Measurements from ENCODE around the gene MYO9A.

The MYO9A gene, protein sequence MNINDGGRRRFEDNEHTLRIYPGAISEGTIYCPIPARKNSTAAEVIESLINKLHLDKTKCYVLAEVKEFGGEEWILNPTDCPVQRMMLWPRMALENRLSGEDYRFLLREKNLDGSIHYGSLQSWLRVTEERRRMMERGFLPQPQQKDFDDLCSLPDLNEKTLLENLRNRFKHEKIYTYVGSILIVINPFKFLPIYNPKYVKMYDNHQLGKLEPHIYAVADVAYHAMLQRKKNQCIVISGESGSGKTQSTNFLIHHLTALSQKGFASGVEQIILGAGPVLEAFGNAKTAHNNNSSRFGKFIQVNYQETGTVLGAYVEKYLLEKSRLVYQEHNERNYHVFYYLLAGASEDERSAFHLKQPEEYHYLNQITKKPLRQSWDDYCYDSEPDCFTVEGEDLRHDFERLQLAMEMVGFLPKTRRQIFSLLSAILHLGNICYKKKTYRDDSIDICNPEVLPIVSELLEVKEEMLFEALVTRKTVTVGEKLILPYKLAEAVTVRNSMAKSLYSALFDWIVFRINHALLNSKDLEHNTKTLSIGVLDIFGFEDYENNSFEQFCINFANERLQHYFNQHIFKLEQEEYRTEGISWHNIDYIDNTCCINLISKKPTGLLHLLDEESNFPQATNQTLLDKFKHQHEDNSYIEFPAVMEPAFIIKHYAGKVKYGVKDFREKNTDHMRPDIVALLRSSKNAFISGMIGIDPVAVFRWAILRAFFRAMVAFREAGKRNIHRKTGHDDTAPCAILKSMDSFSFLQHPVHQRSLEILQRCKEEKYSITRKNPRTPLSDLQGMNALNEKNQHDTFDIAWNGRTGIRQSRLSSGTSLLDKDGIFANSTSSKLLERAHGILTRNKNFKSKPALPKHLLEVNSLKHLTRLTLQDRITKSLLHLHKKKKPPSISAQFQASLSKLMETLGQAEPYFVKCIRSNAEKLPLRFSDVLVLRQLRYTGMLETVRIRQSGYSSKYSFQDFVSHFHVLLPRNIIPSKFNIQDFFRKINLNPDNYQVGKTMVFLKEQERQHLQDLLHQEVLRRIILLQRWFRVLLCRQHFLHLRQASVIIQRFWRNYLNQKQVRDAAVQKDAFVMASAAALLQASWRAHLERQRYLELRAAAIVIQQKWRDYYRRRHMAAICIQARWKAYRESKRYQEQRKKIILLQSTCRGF (N-terminal part only)

DNA sequence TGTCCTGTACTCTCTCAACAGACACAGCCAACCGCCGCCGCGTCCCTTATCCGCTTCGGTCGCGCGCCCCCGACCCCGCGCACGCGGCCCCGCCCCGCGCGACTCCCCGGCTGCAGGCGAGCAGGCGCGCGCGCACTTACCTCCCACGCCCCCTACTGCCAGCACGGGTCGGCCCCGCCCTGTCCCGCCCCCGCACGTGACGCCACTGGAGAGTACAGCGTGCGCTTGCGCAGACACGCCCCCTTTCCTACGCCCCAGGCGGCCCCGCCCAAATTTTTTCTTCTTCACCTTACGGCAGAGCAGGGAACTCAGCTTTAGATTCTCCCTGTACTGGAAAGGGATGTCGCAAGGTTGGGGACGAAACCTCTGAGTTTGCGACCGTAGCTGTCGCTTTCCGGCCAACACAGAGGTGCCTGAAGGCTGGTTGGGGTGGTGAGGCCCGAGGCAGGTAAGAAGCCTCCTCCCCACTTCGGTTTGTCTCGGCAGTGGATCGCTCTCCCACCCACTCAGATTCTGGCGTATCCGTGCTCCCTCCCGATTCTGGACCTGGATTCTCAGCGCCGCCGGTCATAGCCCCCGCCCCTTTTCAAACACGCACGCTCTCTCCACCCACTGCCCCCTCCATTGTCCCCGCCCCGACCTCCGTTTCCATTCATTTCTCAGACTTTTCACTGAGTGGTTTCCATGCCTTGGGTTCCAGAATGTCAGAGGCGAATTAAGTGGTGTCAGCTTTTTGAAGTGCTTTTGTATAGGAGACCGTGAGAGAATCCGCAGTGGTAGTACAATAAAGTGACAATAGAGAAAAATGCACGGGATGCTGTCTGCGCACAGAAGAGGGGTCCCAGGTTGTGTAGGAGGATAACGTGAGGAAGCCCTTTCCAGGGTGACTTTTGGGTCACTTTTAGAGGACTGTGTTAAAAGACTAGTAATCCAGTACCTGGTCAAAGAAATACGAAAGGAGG is at the start of gene MYO9A, which contains the start of gene SENP8:
TSS of gene MYO9A (minus strand) at position 134 of the 962 bp plus-strand sequence. CDS start 71,587 bp downstream, outside the sequence.
TSS of gene SENP8 (plus strand) at position 387 of the 962 bp plus-strand sequence. CDS start 21,221 bp downstream, outside the sequence.
- DNase-seq (ENCODE audit: low read depth) = peak; percentile 99

DNA sequence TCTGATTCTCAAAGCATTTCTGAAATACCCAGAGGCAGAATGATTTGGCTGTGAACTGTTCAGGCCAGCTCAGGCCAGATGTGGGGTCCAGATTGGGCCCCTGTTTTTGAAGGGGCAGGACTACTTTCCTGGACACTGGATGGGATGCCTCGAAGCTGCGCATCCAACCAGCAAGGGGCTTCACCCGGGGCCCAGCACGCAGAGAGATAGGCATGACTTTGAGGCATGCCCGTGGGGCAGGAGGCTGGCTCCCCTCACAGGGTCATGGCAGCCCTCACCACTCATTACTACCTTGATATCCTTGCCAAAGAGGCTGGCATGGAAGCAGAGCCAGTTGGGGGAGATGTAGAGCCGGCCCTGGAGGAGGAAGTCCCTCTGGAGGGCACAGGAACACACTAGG is 49.5 kb upstream of the MYO9A start:
- DNase-seq (ENCODE audit: low read depth) = no peak

DNA sequence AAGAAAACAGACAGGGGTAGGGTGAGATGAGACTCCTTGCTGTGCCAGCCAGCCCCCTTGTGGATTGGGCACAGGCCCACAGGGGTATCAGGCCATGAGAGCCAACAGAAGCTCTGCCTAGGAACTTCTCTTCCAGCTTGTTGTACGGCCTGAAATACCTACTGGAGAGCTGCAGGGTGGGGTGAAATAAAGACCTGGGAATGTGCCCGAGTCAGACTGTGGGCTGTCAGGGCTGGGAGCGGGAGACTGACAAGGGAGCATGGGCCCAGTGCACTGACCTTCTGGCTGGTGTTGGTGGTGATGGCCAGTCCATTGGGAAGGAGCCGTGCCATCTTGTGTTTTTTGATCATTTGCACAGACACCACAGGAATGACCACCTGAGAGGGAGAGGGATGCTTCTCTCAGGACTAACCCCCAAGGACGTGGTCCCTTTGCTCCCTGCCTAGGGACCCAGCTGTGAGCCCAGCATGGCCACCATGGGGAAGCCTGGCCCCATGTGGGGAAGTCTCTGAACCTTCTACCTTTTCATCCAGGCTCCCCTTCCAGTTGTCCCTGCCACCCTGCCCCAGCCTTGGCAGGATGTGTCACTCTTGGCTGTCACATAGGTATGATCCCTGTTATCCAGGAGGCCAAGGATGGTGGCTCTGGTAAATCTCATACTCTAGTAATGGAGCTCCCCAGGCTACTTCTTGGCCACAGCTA is 48.9 kb upstream of the MYO9A start:
- DNase-seq (ENCODE audit: low read depth) = no peak

DNA sequence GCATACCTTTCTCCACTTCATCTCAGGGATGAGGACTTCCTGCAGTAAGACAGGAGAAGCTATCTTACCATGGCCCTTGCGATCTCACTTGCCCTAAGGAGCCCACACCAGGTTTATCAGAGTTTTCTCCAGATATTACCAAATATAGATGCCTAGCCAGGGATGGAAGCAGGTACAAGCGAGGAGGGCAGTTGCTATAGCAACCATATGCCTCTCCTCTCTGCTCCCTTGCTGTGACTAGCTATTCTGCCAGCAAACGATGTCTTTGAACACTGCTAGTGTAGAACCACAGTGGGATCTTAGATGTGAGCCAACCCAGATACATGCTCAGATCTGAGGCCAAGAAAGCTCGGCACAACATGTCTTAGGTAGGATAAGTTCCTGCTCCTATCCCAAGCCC is 45.8 kb upstream of the MYO9A start:
- DNase-seq (ENCODE audit: low read depth) = no peak

DNA sequence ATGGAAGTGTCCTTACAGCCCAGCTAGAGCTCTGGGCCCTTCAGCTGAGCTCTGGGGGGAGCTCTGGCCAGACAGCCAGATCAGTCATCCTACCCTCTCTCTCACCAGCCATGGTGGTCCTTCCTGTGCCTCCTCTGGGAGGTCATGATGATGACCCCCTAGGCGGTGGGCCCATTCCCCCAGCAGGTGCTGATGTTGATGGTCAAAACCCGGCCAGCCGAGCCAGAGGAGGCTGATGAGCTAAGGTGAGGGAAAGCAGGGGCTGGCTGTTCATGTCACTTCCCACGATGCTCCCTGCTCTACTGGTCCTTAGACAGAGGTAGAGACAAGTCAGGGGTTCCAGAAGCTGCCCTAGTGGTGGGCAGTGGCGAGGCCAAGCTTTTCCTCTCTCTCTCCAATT is 44.6 kb upstream of the MYO9A start:
- no peak for DNase-seq (ENCODE audit: low read depth)

DNA sequence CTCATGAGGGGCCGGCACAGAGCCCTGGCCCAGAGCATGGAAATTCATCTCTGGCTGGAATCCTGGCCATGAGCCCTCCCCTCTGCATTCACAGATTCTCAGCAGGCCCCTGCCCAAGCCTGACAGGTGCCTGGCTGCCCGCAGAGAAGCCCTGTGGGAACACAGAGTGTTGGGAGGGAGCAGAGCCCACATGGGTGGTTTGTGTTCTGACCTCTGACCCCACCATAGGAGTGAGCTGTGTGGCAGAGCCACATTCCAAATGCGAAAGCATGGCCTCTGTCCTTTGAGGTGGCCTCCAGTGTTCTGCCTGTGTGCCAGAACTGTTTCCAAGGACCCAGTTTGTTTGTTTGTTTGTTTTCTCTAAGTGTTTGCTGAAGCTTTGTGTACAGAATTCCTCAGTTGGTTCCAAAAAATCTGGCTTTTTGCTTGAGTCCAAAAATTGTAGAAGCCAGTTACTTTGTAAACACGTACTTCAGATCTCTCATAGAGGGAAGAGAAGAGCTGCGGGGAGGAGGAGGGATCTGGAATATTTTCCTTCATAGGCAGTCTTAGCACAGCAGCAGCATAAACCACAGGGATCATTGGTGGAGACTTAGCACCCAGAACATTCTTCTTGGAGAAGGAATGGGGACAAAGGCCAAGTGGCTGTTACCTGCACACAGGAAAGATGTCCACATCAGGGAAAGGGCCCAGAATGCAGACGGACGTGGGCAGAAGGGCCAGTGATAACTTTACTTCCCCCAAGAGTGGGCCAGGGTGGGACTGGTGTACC is 43.6 kb upstream of the MYO9A start:
- DNase-seq (ENCODE audit: low read depth) = no peak

DNA sequence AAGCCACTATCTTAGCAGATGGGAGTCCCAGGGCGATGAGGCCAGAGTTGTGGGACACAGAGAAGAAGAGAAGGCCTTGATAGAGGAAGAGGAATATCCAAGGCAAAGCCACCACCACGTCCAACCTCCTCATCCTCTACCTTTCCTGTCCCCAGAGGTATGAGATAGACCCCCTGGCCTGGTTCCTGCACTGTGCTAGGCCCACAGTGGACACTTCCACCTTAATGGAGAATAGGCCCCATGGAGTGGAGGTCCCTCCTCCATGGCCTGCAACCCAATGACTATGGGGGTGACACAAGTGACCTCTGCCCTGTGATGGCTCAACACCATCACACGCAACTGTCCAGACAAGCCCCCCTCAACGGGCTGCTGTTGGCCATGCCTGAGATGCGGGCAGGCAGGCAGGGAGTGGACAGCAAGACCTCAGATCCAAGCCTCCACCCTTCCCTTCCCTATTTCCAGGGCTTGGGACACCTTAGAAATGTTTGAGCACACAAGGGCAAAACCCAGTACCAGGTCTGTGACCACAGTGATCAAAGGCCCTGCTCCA is 42.8 kb upstream of the MYO9A start:
- no peak for DNase-seq (ENCODE audit: low read depth)

DNA sequence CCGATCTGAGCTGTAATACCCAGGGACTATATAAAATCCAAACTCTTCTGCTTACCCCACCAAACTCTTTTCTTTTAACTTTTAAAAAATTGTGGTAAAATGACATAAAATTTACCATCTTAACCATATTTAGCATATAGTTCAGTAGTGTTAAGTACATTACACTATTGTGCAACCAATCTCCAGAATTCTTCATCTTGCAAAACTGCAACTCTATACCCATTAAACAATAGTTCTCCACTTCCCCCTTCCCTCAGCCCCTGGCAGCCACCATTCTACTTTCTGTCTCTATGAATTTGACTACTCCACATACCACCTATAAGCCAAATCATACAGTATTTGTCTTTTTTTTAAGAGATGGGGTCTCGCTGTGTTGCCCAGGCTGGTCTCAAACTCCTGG is 39.0 kb upstream of the MYO9A start:
- no peak for DNase-seq (ENCODE audit: low read depth)

DNA sequence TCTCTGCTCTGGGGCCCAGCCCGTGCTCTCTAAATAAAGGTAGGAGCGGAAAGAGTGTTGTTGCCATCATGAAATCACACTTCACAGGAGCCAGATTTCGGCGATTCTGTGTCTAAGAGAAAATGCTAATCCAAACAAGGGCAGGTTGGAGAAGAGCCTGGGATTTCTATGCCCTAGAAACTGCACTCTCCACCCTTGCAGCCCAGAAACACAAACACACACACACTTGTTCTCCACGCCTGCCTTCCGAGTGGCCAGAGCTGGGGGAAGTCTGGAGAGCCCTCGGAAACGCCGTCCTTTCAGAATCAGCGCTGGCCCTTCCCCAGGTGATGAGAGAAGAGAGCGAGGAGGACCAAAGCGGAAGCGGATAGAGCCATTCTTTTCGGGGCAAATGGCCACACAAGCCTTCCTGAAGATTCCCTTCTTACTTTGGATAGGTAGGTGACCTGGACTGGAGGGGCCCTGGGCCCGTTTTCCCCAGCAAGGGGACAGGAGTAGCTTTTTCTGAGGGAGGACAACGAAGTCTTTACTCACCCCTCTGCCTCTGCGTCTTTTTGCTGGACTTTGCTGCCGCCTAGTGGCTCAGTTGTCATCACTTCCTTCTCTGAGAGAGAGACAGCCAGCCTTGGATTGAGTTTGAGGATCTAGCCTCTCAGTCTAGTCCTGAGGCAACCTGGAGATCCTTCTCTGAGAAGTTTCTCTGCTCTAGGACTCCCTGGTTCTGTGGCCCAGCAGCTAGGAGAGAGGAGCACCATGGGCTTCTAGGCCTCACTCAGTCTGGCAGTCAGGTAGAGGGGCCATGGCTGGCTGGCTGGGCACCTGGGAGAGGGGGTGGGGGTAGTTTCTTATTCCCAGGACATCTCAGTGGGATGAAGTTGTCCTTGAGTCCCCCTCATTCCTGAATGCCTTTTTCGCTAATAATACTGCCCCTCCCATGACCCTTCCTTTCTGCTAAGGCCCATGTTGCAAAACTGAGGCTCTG is 38.0 kb upstream of the MYO9A start:
- DNase-seq (ENCODE audit: low read depth) = peak; percentile 73

DNA sequence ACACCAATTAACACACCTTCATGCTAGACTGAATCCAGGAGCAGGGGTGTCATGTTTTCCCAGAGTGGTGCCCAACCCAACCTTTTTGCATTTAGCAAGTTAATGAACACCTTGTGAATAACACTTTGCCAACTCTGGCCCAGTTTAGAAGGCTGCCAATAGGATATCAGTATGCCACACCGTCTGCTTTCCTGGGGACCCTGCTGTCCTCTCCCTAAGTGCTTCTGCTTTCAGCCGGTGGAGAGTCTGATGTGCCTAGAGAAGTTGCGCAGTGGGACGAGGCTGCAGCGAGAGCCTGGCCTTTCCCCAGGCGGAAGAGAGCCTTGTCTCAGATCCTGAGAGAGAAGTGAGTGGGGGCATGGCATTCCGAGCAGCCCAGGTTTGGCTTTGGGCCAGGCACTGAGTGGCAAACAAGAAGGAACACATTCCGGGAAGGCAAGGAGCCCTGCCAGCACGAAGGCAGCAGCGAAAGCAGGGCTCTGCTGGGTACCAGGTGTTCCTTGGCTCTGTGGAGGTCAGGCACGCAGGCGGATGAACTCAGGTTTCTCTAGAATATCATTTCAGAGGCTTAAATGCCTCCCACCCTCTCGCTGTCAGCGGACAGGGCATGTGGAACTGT is 37.2 kb upstream of the MYO9A start:
- DNase-seq (ENCODE audit: low read depth) = peak; percentile 55

DNA sequence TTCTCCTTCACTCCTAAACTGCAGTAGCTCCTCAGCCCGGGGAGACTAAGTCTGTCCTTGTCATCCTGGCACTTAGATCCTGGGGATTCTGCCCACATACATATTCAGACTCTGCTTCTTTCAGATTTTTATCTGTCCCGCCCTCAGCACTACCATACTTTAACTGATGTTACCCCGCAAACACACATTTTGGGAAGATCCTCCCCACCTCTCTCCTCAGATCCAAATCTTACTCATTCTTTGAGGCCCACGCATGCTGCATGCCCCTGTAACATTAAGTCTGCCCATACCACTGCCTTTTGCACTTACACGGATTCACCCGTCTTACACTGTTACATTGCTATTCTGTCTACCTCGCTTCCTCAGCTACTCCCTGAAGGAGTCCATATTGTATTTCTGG is 36.4 kb upstream of the MYO9A start:
- no peak for DNase-seq (ENCODE audit: low read depth)

DNA sequence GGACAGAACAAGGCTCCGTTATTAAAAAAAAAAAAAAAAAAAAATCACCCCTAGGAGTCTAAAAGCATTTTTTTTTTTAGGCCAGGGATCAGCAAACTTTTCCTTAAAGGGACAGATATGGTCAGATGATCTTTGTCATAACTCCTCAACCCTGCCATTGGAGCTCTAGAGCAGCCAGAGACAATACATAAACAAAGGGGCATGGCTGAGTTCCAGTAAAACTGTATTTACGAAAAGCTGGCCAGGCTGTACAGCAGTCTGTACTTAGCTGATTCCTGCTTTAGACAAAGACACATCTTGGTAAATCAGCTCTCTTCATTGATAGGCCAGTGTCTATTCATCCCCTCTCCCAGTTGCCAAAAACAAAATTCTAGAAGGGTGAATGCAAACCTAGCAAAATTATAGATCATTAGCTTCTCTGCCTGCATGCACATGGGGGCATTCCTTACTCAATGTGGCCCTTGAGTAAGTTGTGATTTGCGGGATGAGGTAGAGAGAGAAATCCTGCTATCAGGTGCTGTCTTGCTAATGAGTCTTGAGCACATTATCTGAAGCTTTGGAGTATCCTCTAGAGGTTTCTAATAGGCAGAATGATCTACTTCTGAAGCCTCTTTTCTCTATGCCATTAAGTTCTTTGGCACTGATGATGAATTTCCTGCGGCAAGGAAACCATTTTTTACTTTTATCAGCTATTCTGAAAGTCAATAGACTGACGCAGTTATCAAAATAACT is 35.5 kb upstream of the MYO9A start:
- no peak for DNase-seq (ENCODE audit: low read depth)

DNA sequence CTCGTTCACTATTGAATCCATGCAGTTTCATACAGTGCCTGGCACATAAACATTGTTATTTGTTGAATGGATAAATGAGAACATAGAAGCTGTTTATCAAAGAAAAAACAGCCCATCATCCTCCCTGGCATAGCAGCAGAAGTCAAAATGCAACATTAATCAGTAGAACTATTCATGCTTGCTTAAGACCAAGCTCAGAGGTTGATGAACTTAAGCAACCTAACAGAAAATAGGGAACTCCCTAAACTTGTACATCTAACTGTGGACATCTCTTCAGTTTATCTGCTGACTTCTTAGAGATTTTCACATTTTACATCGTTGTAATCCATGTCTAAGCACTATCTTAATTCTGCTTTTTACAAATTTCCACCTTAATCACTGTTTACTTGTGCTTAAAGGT is 29.5 kb upstream of the MYO9A start:
- DNase-seq (ENCODE audit: low read depth) = no peak

DNA sequence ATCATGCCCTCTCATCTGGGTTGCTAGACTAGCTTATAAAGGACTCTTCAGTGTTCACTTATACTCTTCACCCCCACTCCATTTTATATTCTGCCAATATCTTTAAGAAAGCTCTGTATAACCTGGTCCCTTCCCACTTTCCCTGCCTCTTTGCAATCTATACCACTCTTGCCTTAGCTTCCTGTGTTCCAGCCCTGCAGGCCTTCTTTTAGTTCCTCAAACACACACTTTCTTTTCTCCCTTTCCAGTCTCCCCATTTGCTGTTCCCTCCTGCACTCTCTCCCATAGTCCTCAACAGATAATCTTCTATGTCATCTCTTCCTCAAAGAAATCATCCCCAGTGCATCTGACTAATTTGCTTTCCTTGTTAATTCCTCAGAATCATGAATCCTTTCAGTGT is 29.0 kb upstream of the MYO9A start:
- DNase-seq (ENCODE audit: low read depth) = no peak

DNA sequence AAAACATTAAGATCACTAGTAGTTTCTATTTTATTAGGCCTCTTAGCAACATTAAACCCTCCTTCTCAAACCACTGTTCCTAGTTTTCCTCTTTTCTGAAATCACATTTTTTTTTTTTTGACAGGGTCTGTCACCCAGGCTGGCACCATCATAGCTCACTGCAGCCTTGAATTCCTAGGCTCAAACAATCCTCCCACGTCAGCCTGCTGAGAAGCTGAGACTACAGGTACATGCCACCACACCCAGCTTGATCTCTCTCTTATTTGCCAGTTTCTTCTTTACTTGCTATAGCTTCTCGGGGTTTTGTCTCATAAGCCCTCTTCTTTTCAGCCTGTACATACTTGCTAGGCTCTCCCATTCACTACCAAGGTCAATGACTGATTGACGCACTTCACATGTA is 28.3 kb upstream of the MYO9A start:
- no peak for DNase-seq (ENCODE audit: low read depth)

DNA sequence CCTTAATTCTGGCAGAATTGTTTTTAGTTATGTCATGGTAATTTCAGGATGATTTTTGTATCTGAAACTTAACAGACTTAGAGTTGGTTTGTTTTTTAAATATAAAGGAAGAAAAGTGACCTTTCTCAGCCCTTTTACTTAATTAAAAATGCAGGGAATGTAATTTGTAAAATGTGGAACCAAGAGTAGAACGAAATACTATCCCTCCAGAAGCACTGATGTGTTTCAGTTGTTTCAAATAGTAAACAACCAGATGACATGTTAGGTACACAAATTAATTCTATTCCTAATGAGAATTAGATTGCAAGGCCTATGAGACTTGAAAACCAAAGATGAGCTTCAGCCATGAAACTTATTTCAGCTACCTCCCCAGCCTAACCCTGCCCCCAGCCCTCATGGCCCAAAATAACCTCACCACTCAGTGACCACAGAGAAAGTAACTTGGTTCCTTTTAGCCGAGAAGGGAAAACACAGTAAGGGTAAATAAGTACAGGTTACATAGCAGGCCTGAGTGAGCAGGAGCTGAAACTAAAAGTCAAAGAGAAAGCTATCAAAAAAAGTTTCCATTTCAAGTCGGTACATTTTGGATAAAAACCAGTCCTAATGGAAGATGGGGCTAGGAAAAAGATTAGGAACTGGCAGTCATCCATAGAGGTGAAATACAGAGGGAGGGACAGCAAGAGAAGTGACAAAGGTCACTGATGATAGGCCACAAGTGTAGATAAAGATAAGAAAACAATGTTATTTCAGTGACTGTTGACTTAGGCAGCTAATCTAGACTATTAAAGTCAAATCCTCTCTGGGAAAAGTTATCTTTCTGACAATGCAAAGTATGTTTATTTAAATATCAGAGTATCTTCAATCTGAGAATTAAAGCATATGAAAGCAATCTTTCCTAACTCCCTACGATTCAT is 23.5 kb upstream of the MYO9A start:
- no peak for DNase-seq (ENCODE audit: low read depth)

All from HS-27A (cell line).